Mesenteric fat pad (tissue), 1 donor: ENCODE data around the gene AMPD2. TPM values are rescaled to one million over a fixed set of nuclear protein-coding genes. Genes with fewer than 3 reads are reported as not detected.

Experiments used
- DNase-seq: peaks from one replicate; pipeline ENCODE4 v3.0.0-alpha.2; 2020; ENCODE audit warnings: low spot score
- total RNA-seq: library from RNA; stranded (reverse); fragmentation: NEBNext Ultra II Directional; extraction: Animal tissue kit (Norgen Biotek cat#: 25700); gene quantifications from one replicate; pipeline ENCODE4 v1.2.1, GENCODE V29; 2021
- donor health status: DM: yes; HTN: yes; CAD: no.

Gene AMPD2
- total RNA-seq, 1 donor from 2014 or later = 63.1 TPM

DNA sequence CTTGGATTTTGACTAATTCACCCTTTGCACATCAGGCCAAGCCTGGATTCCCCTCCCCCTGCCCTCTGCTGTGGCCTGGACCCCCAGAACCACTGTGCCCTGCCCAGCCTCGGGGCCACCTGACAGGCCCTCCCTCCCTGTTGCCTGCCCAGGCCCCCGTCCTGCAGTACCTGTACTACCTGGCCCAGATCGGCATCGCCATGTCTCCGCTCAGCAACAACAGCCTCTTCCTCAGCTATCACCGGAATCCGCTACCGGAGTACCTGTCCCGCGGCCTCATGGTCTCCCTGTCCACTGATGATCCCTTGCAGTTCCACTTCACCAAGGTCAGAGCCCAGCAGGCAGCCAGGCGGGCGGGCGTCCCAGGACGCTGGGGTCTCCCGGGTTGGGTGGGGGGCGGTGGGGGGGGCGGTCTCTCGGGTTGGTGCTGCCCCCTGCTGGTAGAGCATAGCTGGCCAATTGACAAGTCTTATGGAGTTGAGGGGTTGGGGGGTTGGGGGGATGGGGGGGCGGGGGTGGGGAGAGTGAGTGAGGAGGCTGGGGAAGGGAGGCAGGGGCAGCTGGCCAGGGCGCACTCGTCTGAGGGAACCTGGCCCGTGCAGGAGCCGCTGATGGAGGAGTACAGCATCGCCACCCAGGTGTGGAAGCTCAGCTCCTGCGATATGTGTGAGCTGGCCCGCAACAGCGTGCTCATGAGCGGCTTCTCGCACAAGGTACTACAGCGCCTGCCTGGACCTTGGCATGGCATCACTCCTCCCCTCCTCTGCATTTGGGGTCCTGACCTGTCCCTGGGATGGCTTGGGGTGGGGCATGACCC lies 10.7 kb downstream of the AMPD2 start:
- DNase-seq = no peak

DNA sequence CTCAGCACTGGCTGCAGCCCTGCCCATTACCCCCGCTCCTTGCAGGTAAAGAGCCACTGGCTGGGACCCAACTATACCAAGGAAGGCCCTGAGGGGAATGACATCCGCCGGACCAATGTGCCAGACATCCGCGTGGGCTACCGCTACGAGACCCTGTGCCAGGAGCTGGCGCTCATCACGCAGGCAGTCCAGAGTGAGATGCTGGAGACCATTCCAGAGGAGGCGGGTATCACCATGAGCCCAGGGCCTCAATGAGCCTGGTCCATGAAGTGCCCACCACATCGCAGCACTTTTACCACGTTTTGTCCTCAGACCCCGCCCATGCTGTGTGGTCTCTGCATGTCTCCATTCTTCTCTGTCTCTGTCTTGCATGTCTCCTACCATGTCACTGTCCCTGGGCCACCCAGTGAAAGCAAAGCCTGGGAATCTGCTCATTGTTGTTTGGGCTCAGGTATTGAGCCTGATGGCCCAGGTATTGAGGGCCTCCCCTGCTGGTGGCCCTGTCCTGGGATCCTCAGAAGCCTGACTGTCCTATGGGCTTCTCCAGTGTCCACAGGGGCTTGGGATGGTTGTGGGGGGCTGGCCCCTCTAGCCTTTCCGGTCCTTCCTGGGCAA lies 11.4 kb downstream of the AMPD2 start:
- DNase-seq = no peak

DNA sequence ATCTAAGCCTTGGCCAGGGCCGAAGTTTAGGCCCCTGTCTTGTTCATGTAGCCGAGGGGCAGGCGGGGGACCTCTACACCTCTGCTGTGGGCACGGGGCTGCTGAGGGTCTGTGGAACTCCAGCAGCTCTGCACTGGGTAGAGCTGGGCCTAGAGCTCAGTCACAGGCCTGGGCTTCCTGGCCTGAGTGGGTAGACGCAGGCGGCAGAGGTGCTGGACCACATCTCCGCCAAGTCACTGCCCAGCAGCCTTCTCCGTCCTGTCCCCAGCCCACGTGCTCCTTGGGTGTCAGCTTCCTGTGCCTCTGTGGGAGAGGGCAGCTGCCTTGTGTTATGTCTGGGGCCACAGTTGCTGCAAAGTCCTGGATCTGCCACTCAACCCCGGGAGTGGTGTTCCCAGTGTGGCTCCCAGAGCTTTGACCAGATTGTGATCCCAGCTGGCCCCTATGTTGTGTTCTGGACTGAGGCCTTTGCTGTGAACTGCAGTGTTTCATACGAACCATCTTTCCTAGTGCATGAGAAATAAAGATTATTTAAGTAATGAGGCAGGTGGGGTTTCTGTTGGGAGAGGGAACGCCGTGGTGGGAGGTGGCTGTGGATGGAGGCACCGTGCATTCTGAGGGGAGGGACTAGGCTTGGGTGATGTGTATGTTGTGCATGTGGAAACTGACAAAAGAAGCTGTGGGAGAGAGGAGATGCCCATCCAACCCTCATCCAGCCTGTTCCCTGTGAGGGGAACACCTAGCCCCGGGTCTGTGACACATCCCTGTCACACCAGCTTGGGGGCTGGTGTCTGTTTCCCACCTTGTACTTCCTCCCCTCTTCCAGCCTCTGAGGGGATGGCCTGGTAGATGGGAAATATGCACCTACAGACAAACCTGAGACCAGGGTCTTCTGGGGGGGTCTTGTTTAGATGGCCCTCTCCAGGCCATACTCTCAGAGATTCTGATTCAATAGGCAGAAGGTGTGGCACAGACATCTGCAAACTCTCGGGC lies 12.2 kb downstream of the AMPD2 start:
- no peak for DNase-seq

DNA sequence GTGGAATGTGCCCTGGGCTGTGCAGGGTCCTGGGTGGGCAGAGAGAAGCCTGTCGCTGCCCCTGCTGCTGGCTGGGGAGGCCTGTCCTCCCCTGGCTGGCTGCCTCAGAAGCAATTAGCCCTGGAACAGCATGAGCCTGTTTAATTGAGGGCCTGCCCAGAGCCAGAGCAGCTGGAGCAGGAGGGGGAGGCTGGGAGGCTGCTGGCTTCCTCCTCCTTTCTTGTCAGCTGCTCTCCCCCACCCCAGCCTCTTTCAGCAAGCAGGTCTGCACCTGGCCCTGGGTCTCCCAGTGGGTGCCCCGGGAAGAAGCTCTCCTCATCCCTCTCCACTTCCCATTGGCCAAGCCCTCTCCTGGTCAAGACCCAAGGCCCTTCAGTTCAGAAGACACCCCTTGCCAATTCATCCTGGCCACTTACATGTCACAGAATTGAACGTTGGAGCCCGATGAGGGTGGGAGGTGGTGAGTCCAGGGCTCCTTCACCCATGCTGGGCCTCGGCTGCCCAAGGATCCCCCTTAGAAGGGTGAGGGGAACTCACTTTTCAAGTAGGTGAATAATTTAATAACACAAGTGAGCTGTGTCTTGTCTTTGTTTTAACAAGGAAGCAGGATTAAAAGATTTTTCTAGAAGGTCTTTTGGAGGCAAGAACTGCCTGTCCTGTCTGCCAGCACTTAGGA lies 13.2 kb downstream of the AMPD2 start:
- DNase-seq = no peak

DNA sequence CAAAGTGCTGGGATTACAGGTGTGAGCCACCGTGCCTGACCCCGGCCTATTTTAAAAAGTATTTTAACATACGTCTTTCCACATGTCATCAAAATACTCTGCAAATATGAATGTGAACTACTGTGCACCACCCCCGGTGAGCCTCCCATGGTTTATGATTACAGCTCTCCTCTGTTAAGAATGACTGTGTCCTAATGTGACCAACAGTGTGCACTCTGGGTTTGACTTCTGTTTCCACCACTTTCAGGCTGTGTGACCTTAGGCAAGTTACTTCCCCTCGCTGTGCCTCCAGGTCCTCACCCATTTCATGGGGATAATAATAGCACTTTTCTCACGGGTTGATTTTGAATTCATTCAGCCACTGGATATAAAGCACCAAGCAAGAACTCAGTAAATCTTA lies 14.7 kb downstream of the AMPD2 start:
- DNase-seq = no peak

DNA sequence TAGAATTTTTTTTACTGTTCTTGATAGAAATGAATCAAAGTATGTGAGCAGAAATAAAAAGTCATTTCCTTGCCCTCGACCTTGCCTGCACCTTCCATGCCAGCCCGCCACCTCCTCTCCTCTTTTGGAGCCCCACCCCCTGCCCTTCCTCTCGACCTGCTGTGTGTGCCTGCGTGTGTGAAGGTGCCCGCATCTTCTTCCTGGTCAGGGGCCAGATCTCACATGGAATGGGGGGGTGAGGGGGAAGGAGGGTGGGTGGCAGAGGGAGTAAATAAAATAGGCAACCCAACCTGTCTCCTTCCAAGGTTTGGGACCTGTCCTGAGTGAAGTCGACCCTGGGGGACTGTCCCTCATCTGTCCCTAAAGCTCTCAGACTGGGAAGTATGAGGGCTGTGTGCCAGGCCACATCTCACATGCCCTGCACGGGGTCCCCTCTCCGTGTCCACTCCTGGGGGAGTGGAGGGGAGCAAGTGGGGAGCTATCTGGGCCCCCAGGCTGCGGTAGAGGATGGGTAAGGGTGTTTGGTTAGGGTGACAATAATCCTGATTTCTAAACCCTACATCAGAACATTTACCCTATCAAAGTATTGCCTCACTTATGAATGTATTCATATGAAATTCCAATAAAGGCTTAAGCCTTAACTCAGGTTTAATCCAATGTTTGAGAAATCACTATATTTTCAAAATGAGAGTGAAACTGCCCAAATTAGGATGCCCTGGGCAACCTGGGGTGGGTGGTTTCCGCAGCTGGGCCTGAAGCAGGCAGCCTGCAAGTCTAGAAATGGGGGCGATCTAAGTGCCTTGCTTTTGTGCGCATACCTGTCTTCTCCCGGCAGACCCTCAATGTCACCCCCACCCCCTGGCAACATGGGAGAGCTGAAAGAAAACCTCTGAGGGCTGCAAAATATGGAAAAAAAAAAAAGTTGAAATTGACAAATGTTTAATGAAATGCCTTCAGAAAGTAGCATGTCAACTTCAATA lies 15.4 kb downstream of the AMPD2 start:
- no peak for DNase-seq

DNA sequence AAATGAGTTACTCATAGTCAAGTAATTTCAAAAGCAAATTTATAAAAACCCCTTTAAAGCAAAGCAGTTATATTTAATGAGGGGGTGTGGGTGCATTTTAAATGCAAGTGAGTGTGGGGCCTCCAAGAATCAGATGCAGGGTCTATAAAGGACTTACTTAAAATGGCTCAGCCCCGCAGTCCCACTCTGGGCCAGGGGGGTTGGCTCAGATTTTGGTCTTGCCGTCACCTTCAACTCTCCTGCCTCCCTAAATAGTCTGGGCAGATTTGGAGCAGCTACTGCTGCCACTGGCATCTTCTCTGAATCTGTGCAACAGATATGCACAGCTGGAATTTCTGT lies 16.2 kb downstream of the AMPD2 start:
- DNase-seq = no peak

DNA sequence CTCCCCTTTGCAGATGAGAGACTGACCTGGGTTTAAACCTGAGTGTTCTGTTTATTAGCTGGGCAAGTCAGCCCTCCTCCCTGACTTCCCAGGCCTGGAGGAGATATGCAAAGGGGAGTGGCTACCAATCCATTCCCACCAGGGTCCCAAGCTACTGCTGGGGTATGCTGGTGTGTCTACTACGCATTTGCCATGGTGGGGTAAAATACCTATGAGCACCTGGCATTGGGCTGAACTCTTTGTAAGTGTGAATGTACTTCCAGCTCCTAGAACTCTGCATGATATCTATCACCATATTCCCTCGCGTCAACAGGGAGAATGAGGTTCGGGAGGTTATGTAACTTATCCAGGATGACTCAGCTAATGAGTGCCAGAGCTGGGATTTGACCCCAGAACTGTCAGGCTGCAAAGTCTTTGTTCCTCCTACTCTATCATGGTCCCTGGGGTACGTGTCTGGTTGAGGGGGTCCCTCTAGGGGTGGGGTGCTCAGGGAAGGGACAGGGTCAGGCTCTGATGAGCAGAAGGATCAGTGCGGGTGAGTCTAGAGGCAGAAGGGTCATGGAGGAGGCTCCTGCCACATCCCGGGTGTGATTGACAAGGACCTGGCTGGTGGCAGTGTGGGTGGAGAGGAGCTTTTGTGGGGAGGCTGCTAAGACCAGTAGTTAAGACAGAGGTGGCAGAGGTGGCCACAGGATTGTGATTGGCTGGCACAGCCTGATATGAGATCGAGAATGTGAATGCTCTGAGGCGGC lies 16.7 kb downstream of the AMPD2 start:
- no peak for DNase-seq

DNA sequence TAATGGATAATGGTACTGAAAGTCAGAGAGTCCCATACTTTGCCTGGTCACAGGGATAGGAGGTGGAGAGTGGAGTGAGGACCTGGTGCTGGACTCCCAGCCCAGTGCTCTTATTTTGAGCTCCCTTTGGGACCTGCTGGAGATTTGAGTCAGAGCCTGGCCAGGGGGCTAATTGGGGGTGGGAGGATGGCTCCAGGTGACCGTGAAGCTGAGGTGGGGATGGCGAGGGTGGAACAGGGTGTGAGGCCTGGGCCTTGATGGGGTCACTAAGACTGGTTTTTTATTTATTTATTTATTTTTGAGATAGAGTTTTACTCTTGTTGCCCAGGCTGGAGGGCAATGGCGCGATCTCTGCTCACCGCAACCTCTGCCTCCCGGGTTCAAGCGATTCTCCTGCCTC lies 17.8 kb downstream of the AMPD2 start:
- DNase-seq = peak; percentile 39

DNA sequence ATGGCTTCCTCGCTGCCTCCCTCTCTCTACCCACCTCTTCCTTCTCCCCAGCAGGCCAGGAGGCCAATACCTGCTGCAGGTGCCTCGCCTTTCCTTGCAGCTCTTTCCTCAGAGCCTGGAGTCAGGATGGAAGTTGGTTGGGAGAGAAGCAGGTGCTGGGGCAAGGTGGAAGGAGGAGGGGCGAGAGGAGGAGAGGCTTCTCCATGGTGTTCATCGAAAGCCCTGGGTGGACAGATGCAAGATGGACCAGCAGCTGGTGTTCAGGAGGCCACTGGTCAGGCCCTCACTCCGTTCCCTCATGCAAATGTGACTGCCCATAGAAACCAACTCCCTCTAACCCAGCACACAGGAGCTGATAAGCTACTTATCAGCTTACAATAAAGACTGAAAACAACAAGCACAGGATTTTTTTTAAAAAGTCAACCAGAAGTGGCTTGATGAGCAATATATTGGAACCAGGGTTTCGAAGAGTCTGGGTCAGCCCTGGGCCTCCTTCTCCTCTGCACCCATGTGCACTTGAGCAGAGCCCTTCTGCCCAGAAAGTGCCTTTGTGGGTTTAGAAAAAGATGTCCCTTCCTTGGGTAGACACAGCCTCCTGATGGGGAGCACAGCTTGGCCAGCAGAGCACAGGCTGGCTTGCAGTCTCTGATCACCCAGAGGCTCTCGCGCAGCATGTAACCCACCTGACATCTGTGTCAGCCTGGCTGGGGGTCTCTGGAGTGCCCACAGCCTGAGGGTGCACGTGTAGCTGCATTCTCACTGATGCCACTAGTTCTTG lies 19.6 kb downstream of the AMPD2 start:
- peak; percentile 67 for DNase-seq

DNA sequence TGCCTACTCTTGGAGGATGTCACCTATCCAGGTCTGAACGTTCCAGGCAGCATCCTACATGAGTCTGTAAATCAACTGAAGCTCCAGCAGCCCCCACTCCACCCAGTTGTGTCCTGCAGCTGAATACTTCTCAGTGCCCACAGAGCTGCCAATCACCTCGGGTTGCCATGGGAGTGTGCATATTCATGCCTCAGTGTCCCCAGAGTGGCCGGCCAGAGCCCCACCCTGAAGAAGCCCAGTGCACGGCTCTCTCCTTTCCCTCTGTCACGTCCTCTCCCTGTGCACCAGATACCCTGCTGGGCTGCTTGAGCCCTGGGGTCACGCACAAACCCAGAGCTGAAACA lies 20.2 kb downstream of the AMPD2 start:
- DNase-seq = peak; percentile 84

DNA sequence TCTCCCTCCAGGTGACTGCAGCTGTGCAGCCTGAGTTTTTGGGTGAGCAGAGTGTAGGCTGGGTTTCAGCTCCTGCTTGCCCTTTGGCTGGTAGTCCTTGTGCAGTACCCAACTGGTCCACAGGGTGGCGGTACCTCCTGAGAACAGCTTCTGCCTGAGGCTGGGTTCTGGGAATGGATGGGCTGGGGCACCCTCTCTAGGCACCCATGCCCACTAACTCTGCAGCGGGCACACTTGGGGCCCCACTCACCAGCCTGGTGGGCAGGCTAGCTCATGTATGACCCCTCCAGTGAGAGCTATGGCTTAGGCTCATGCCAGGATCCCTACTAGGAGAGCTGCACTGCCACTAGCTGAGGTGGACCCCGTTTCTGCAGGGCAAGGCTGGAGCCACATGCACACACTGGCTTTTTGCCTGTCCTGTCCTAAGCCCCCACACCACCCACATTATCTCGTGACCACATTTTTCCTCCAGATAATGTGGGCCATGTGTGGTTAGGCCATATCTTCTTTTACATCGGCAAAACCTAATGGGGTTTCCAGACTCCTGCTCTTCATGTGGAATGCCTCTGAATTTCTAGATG lies 20.7 kb downstream of the AMPD2 start:
- DNase-seq = peak; percentile 89

DNA sequence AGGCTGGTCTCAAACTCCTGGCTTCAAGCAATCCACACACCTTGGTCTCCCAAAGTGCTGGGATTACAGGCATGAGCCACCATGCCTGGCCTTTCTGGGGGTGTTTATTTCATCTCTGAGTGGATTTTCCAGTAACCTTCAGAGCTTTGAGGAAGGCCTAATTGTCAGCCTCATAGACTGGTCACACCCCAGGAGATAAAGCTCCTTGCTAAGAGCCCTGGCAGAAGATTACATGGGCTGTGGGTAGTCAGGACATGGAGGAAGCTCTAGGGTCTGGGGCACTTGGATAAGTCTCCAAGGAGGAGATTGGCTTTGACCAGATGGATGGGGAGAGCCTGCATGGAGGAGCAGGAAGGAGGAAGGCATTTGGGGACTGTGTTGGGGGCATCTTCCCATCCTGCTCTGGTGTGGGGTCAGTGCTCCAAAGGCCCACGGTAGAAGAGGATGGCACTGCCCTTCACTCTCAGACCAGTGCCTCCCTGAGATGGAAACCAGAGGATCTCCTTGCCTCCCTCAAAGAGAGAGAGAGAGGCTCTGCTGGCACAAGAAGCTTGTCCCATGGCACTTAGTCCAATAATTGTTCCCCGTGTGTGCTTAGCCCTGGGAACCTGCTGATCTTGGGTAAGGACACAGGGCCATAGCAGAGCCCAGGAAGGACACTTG lies 21.6 kb downstream of the AMPD2 start:
- no peak for DNase-seq

DNA sequence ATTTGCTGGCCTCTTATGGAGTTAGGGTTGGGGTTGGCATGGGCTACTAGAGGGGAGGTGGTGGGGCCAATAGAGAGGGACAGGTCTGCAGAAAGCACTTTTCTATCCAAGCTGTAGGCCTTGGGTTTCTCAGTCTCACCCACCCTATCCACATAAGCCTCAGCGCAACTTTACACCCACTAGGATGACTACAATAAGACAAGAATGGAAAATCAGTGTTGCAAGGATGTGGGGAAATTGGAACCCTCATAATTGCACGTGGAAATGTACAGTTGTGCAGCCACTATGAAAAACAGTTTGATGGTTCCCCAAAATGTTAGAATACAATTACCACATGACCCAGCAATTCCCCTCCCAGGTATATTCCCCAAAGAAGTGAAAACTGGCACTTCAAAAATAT lies 22.2 kb downstream of the AMPD2 start:
- no peak for DNase-seq

DNA sequence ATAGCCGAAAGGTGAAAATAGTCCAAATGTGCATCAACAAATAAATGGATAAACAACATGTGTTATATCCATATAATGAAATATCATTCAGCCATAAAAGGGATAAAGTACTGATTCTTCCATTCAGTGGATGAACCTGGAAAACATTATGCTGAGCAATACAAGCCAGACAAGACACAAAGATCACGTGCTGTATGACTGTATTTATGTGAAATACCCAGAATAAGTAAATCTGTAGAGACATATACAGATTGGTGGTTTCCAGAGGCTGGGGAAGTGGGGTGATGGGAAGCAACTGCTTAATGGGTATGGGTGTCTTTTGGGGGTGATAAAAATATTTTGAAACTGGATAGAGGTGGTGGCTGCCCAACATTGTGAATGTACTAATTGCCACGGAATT lies 23.0 kb downstream of the AMPD2 start:
- DNase-seq = no peak

DNA sequence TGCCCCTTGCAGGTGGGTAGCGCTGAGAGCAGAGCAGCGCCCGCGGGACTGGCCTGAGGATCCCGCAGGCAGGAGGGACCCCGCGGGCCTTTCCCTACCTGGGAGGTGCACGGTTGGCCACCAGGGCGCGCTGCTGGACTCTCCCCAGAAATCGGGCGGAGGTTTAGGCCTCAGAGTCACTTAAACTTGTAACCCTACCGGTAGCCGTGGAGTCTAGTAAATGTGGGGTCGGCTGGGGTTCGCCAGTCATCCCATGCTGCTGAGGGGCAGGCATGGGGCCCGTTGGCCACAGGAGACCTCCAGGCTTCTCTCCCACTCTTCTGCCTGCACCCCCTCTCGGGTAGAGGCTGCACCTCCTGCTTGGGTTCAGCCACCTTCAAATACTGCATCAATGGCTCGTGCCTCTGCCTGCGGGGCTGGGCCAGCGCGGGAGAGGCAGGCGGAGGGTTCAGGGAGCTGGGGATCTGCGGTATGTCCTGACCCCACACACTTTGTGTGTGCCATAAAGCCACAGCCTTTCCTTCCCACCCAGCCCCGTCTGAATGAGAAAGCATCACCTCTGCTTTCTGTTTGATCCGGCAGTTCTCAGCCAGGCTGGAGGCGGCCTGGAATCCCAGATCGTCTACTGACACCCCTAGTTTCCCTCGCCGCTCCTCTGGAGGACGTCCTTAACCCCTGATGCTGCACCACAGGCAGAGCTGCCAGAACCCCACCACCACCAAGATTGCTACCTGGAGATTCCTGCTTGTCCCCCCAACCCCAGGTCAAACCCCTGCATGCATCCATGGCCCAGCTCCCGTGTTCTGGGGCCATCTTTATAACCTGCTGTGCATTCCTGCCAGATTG lies 24.0 kb downstream of the AMPD2 start:
- DNase-seq = peak; percentile 94

DNA sequence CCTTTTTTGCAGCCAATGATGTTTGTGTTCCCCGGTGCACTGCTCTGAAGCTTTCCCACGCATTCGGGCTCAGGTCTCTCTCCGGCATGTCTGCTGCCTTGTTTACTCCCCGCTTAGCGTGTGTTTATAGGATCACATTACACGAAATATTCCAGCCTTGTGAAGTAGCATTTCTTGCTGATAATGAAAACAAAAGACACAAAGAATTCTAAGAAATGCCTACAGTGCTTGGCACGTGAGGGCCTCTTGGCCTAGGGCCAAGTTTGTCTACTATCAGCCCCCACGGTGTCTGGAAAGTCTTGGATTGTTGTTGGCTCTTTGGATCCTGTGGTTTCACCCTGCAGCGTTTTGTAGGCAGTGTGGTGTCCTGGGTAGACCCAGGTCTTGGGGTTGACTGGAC lies 25.0 kb downstream of the AMPD2 start:
- DNase-seq = no peak
